WTC11 (cell line): ENCODE results near the gene TPRKB. TPM values are rescaled to one million over a fixed set of nuclear protein-coding genes. Genes with fewer than 3 reads are reported as not detected.
"Not testable (repeated sequence)": the region's sequence is repeated elsewhere in the genome, so short reads cannot be mapped to it uniquely, and the experiment has no call there.

Source experiments
- ATAC-seq: fragments of 200-7000 bp; cut with Tn5 transposase; 2 replicates; pipeline ENCODE4 v1.10.0; 2021; ENCODE audit warnings: mild to moderate bottlenecking, moderate library complexity
- CTCF ChIA-PET: fragments of 300-600 bp; sonication (Branson Sonifier 250); formaldehyde crosslinking; loops from one replicate; lab custom pipeline; 2021; ENCODE audit warnings: antibody characterized with exemption; lab: Charles Lee
- POLR2A ChIA-PET: fragments of 350-600 bp; sonication (Branson Sonifier 250); formaldehyde crosslinking; loops from one replicate; lab custom pipeline; 2021; ENCODE audit warnings: antibody characterized with exemption; lab: Charles Lee
- DNase-seq: peaks from one replicate; pipeline ENCODE4 v3.0.0; 2021; ENCODE audit warnings: low spot score
- H3K27ac Mint-ChIP-seq: 2 replicates; pipeline ENCODE4 v1.8.0; 2021; ENCODE audit warnings: mixed read lengths
- H3K27me3 Mint-ChIP-seq: 2 replicates; pipeline ENCODE4 v1.8.0; 2021; ENCODE audit warnings: low read depth, mild to moderate bottlenecking, moderate library complexity, mixed read lengths
- H3K36me3 Mint-ChIP-seq: 2 replicates; pipeline ENCODE4 v1.8.0; 2021; ENCODE audit warnings: mixed read lengths
- H3K4me1 Mint-ChIP-seq: 2 replicates; pipeline ENCODE4 v1.8.0; 2022; ENCODE audit warnings: mixed read lengths
- H3K4me3 Mint-ChIP-seq: 2 replicates; pipeline ENCODE4 v1.8.0; 2021; ENCODE audit warnings: mild to moderate bottlenecking, moderate library complexity, mixed read lengths
- H3K9me3 Mint-ChIP-seq: 2 replicates; pipeline ENCODE4 v1.8.0; 2021; ENCODE audit warnings: mixed read lengths
- ETV6 ChIP-seq: sonication (generic); formaldehyde crosslinking; IDR thresholded peaks from 2 replicates; pipeline ENCODE4 v1.8.1; 2022; ENCODE audit warnings: mild to moderate bottlenecking, missing genetic modification reagents
- FOXP1 ChIP-seq: sonication (generic); formaldehyde crosslinking; IDR thresholded peaks from 2 replicates; pipeline ENCODE4 v1.8.0; 2022; ENCODE audit warnings: missing genetic modification reagents, mild to moderate bottlenecking, moderate library complexity, borderline replicate concordance
- HMGA2 ChIP-seq: fragments of 250-450 bp; sonication (Bioruptor Pico); IDR thresholded peaks from 2 replicates; pipeline ENCODE4 v1.4.0; 2021; ENCODE audit warnings: mild to moderate bottlenecking, moderate library complexity
- JAZF1 ChIP-seq: fragments of 250-450 bp; sonication (Bioruptor Pico); IDR thresholded peaks from 2 replicates; pipeline ENCODE4 v1.9.0; 2021; ENCODE audit warnings: moderate library complexity, mild to moderate bottlenecking, inconsistent platforms
- NR2C2 ChIP-seq: sonication (generic); formaldehyde crosslinking; IDR thresholded peaks from 2 replicates; pipeline ENCODE4 v1.8.0; 2022; ENCODE audit warnings: mild to moderate bottlenecking, missing genetic modification reagents
- RORB ChIP-seq: fragments of 250-450 bp; sonication (Bioruptor Pico); IDR thresholded peaks from 2 replicates; pipeline ENCODE4 v1.9.0; 2021; ENCODE audit warnings: mild to moderate bottlenecking
- SMAD3 ChIP-seq: sonication (generic); formaldehyde crosslinking; IDR thresholded peaks from 2 replicates; pipeline ENCODE4 v1.8.0; 2022; ENCODE audit warnings: missing genetic modification reagents, mild to moderate bottlenecking, borderline replicate concordance
- SP1 ChIP-seq: sonication (generic); formaldehyde crosslinking; conservative IDR thresholded peaks from 2 replicates; pipeline ENCODE4 v1.8.1; 2022; ENCODE audit warnings: missing genetic modification reagents
- ZNF138 ChIP-seq: sonication (generic); formaldehyde crosslinking; conservative IDR thresholded peaks from 2 replicates; pipeline ENCODE4 v1.8.1; 2022; ENCODE audit warnings: mild to moderate bottlenecking, moderate library complexity, missing genetic modification reagents
- ZNF263 ChIP-seq: sonication (generic); formaldehyde crosslinking; IDR thresholded peaks from 2 replicates; pipeline ENCODE4 v1.8.1; 2022; ENCODE audit warnings: low read depth, mild to moderate bottlenecking, moderate library complexity, missing genetic modification reagents
- ZNF396 ChIP-seq: fragments of 250-450 bp; sonication (Bioruptor Pico); IDR thresholded peaks from 2 replicates; pipeline ENCODE4 v1.8.0; 2021; ENCODE audit warnings: mild to moderate bottlenecking, moderate library complexity, borderline replicate concordance
- total RNA-seq: library from RNA; stranded (reverse); gene quantifications from 3 replicates; pipeline ENCODE4 v1.2.3, GENCODE V29; 2021
- TF ChIP-seq, protein P1 (sequence below): sonication (generic); formaldehyde crosslinking; IDR thresholded peaks from 2 replicates; pipeline ENCODE4 v1.8.1; 2022; ENCODE audit warnings: mild to moderate bottlenecking, missing genetic modification reagents, moderate library complexity, borderline replicate concordance
- TF ChIP-seq, protein P2 (sequence below): sonication (generic); formaldehyde crosslinking; IDR thresholded peaks from 2 replicates; pipeline ENCODE4 v1.8.0; 2022; ENCODE audit warnings: mild to moderate bottlenecking, missing genetic modification reagents
- TF ChIP-seq, protein P3 (sequence below): sonication (generic); formaldehyde crosslinking; IDR thresholded peaks from 2 replicates; pipeline ENCODE4 v1.8.1; 2023; ENCODE audit warnings: mild to moderate bottlenecking, missing genetic modification reagents, borderline replicate concordance
- TF ChIP-seq, protein P4 (sequence below): fragments of 250-450 bp; sonication (Bioruptor Pico); IDR thresholded peaks from 2 replicates; pipeline ENCODE4 v1.9.0; 2021; ENCODE audit warnings: mild to moderate bottlenecking

TPRKB gene
- total RNA-seq, 1 experiment from 2014 or later: 30.6 TPM

DNA sequence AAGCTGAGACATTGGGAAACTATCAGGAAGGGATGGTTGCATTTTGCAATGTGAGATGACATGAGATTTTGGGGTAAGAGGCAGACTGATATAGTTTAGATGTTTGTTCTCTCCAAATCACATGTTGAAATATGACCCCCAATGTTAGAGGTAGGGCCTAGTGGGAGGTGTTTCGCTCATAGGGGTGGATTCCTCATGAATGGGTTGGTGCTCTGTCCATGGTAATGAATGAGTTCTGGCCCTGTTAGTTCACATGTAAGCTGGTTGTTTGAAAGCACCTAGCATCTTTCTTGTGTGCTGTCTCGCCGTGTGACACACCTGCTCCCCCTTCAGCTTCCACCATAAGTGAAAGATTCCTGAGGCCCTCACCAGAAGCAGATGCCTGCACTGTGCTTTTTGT lies 37.7 kb downstream of the TPRKB start:
- Mint-ChIP-seq H3K27ac (no peak overlapping the region), H3K4me1 (no peaks in the 10 kb centered on the region), H3K36me3 (peaks cover 23% of the 10 kb centered on the region), H3K9me3 (peaks cover 44% of the 10 kb centered on the region), H3K4me3 (no peak overlapping the region), H3K27me3 (peaks cover 77% of the 10 kb centered on the region)
- ChIA-PET POLR2A (no interaction called here), CTCF (no interaction called here)
- no peak for TF ChIP-seq ZNF138
- no peak for DNase-seq
- ATAC-seq: no peak

DNA sequence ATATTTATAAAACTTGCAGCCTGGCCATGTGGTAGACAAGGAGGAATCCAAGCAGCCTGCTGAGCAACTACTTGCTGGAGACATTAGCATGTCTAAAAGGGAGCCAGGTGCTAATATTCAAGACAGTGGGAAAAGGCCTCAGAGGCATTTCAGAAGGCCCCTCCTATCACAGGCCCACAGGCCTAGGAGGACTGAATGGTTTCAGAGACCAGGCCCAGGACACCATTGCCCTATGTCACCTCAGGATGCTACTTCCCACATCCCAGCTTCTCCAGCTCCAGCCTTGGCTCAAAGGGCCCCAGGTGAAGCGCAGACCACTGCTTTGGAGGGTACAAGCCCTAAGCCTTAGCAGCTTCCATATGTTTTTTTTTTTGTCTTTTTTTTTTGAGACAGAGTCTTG lies 39.0 kb downstream of the TPRKB start:
- Mint-ChIP-seq H3K4me3 (no peak overlapping the region), H3K36me3 (peaks cover 23% of the 10 kb centered on the region), H3K27ac (no peak overlapping the region), H3K27me3 (peaks cover 78% of the 10 kb centered on the region), H3K9me3 (peaks cover 44% of the 10 kb centered on the region), H3K4me1 (no peaks in the 10 kb centered on the region)
- CTCF ChIA-PET: no interaction called here
- POLR2A ChIA-PET: no interaction called here
- no peak for ATAC-seq
- no peak for DNase-seq
- TF ChIP-seq, protein P1, sequence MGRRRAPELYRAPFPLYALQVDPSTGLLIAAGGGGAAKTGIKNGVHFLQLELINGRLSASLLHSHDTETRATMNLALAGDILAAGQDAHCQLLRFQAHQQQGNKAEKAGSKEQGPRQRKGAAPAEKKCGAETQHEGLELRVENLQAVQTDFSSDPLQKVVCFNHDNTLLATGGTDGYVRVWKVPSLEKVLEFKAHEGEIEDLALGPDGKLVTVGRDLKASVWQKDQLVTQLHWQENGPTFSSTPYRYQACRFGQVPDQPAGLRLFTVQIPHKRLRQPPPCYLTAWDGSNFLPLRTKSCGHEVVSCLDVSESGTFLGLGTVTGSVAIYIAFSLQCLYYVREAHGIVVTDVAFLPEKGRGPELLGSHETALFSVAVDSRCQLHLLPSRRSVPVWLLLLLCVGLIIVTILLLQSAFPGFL (CRISPR knock-in tag): no peak
- TF ChIP-seq NR2C2 (no peak), SMAD3 (CRISPR knock-in tag) (no peak), ZNF138 (no peak), ZNF263 (no peak), ZNF396 (CRISPR knock-in tag) (no peak), RORB (CRISPR knock-in tag) (no peak), SP1 (CRISPR knock-in tag) (no peak), HMGA2 (CRISPR knock-in tag) (no peak), FOXP1 (CRISPR knock-in tag) (no peak), JAZF1 (CRISPR knock-in tag) (no peak)
- TF ChIP-seq, protein P2, sequence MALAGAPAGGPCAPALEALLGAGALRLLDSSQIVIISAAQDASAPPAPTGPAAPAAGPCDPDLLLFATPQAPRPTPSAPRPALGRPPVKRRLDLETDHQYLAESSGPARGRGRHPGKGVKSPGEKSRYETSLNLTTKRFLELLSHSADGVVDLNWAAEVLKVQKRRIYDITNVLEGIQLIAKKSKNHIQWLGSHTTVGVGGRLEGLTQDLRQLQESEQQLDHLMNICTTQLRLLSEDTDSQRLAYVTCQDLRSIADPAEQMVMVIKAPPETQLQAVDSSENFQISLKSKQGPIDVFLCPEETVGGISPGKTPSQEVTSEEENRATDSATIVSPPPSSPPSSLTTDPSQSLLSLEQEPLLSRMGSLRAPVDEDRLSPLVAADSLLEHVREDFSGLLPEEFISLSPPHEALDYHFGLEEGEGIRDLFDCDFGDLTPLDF (CRISPR knock-in tag): no peak
- TF ChIP-seq, protein P3, sequence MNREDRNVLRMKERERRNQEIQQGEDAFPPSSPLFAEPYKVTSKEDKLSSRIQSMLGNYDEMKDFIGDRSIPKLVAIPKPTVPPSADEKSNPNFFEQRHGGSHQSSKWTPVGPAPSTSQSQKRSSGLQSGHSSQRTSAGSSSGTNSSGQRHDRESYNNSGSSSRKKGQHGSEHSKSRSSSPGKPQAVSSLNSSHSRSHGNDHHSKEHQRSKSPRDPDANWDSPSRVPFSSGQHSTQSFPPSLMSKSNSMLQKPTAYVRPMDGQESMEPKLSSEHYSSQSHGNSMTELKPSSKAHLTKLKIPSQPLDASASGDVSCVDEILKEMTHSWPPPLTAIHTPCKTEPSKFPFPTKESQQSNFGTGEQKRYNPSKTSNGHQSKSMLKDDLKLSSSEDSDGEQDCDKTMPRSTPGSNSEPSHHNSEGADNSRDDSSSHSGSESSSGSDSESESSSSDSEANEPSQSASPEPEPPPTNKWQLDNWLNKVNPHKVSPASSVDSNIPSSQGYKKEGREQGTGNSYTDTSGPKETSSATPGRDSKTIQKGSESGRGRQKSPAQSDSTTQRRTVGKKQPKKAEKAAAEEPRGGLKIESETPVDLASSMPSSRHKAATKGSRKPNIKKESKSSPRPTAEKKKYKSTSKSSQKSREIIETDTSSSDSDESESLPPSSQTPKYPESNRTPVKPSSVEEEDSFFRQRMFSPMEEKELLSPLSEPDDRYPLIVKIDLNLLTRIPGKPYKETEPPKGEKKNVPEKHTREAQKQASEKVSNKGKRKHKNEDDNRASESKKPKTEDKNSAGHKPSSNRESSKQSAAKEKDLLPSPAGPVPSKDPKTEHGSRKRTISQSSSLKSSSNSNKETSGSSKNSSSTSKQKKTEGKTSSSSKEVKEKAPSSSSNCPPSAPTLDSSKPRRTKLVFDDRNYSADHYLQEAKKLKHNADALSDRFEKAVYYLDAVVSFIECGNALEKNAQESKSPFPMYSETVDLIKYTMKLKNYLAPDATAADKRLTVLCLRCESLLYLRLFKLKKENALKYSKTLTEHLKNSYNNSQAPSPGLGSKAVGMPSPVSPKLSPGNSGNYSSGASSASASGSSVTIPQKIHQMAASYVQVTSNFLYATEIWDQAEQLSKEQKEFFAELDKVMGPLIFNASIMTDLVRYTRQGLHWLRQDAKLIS (CRISPR knock-in tag): no peak
- TF ChIP-seq, protein P4, sequence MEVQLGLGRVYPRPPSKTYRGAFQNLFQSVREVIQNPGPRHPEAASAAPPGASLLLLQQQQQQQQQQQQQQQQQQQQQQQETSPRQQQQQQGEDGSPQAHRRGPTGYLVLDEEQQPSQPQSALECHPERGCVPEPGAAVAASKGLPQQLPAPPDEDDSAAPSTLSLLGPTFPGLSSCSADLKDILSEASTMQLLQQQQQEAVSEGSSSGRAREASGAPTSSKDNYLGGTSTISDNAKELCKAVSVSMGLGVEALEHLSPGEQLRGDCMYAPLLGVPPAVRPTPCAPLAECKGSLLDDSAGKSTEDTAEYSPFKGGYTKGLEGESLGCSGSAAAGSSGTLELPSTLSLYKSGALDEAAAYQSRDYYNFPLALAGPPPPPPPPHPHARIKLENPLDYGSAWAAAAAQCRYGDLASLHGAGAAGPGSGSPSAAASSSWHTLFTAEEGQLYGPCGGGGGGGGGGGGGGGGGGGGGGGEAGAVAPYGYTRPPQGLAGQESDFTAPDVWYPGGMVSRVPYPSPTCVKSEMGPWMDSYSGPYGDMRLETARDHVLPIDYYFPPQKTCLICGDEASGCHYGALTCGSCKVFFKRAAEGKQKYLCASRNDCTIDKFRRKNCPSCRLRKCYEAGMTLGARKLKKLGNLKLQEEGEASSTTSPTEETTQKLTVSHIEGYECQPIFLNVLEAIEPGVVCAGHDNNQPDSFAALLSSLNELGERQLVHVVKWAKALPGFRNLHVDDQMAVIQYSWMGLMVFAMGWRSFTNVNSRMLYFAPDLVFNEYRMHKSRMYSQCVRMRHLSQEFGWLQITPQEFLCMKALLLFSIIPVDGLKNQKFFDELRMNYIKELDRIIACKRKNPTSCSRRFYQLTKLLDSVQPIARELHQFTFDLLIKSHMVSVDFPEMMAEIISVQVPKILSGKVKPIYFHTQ: no peak

DNA sequence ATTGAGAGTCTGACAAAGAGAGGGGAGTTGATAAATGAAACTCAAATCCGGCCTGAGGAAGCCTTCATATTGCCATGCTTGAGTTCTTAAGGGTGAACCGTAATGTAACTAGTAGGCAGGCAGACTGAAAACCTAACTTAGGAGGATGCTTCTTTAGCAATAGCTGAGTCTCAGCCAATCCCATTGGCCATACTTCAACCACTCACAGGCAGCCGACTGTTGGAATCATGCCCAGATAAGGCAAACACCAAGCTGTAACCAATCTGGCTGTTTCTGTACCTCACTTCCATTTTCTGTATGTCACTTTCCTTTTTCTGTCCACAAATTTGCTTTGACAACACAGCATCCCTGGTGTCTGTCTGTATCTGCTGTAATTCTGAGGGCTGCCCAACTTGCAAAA lies 39.5 kb downstream of the TPRKB start:
- CTCF ChIA-PET: no interaction called here
- no peaks in the 10 kb centered on the region for H3K4me1 Mint-ChIP-seq
- H3K9me3 Mint-ChIP-seq: peaks cover 44% of the 10 kb centered on the region
- H3K4me3 Mint-ChIP-seq: no peak overlapping the region
- no peak overlapping the region for H3K27ac Mint-ChIP-seq
- ATAC-seq: no peak
- TF ChIP-seq JAZF1 (CRISPR knock-in tag) (no peak), ETV6 (CRISPR knock-in tag) (no peak)
- POLR2A ChIA-PET: no interaction called here
- H3K36me3 Mint-ChIP-seq: peaks cover 23% of the 10 kb centered on the region
- DNase-seq: no peak
- peaks cover 77% of the 10 kb centered on the region for H3K27me3 Mint-ChIP-seq

DNA sequence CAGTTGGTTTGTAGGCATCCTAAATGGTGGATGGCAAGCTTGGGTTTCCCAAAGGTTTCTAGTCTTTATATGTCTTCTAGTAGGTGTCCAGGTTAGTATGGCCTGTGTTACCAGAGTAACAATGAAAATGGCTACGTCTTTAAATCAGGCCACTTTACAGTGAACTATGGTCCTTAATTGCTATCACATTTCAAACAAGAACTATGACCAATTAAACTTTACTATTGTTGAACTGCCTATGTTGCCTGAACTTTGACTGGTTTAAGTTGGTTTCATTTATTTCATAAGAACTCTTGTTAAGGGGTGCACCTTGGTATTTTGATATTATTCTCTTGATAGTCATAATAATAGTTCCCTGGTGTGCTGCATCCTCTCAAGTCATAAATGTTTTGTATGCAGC lies 40.2 kb downstream of the TPRKB start:
- ATAC-seq, DNase-seq, H3K4me1 Mint-ChIP-seq, POLR2A ChIA-PET, H3K27ac Mint-ChIP-seq, H3K4me3 Mint-ChIP-seq, CTCF ChIA-PET: not testable (repeated sequence)
- Mint-ChIP-seq H3K27me3 (peaks cover 73% of the 10 kb centered on the region), H3K9me3 (peaks cover 44% of the 10 kb centered on the region), H3K36me3 (peaks cover 23% of the 10 kb centered on the region)

DNA sequence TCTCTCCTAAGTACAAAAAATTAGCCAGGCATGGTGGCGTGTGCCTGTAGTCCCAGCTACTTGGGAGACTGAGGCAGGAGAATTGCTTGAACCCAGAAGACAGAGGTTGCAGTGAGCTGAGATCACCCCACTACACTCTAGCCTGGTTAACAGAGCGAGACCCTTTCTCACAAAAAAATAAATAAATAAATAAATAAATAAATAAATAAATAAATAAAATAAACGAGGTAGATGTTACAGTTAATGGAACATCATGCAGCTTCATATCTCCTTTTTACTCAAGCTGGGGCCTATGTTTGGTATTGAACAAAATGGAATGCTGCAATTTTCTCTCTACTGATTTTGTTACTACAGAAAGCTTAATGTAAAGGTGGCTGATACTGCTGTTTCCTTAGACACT lies 40.6 kb downstream of the TPRKB start:
- Mint-ChIP-seq H3K9me3 (peaks cover 42% of the 10 kb centered on the region), H3K27me3 (peaks cover 73% of the 10 kb centered on the region), H3K36me3 (peaks cover 23% of the 10 kb centered on the region)
- CTCF ChIA-PET, DNase-seq, ATAC-seq, H3K27ac Mint-ChIP-seq, POLR2A ChIA-PET, H3K4me3 Mint-ChIP-seq, H3K4me1 Mint-ChIP-seq: not testable (repeated sequence)
